ENCODE results near the gene WDR20. TPM values are rescaled to one million over a fixed set of nuclear protein-coding genes. Genes with fewer than 3 reads are reported as not detected.
A peak's percentile ranks its signal among the peaks of the same experiment; 100 is the strongest.
"Not testable (repeated sequence)": the region's sequence is repeated elsewhere in the genome, so short reads cannot be mapped to it uniquely, and the experiment has no call there.

The WDR20 gene
- total RNA-seq, 2 experiments from 2014 or later: 28.3 to 31.9 TPM

DNA sequence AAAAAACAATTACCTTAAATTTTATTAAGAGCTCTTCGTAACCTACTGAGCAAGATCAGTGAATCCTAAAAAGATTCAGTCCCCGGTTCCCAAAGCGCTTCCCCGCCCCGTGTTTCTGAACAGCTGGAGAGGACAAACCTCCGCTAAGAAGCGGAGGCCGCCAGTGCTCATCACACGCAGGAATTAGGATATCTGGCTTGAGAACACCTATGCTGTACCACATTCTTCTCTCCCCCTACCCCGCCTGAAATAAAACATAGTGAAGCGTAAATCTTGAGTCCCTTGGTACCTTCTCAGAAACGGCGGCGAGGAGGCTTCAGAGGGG is 774 bp upstream of the WDR20 start:
- no peak for DNase-seq
- ChIA-PET POLR2A (interaction anchor here (0.9 to 1.5 kb wide), 5 partner anchors 15 to 433 kb away, joined by 3 to 4 read pairs (median 3); no protein-coding TSS in a partner anchor), CTCF (interaction anchor here (1.5 to 2.1 kb wide), 2 partner anchors 42 to 175 kb away, joined by 5 to 6 read pairs; no protein-coding TSS in a partner anchor)
- Mint-ChIP-seq H3K9me3 (no peaks in the 10 kb centered on the region), H3K36me3 (ENCODE audit: low read depth) (peaks cover 6% of the 10 kb centered on the region), H3K27me3 (no peaks in the 10 kb centered on the region), H3K4me1 (peaks cover 23% of the 10 kb centered on the region), H3K27ac (peak overlapping the region; percentile 88), H3K4me3 (peak overlapping the region; percentile 96)

DNA sequence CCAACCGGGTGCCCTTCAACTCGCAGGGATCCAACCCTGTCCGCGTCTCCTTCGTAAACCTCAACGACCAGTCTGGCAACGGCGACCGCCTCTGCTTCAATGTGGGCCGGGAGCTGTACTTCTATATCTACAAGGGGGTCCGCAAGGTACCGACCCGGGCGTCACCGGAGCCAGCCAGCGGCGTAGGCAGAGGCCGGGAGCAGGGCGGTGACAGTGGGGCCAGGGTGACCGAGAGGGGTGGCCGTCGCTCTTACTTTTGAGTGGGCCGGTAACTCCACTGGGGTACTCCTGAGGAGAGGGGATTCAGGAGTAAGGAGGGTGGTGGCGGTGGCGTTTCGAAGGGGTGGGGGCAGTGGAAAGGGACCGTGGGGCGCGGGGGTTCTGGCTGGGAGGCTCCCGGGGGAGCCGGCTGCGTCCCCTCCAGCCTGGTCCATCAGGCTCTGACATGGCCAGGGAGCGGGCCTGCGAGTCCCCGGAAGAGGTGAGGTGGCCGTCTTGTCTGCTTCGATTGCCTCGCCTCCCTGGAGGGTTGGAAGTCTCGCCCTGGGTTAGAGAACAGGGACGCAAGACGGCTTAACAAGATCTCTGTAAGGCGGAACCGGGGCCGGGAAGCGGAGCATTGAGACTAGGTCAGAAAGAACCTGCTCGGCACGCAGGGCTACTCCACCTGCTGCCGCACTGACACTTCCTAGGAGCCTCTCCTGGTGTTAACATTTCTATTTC is 491 bp downstream of the WDR20 start:
- no peaks in the 10 kb centered on the region for H3K9me3 Mint-ChIP-seq
- peak; percentile 52 for DNase-seq
- ChIA-PET POLR2A (interaction anchor here (0.7 to 1.9 kb wide), 9 partner anchors 13 to 428 kb away, joined by 3 to 7 read pairs (median 4); no protein-coding TSS in a partner anchor), CTCF (interaction anchor here (0.7 to 2.1 kb wide), 2 partner anchors 43 to 174 kb away, joined by 3 to 6 read pairs; no protein-coding TSS in a partner anchor)
- peak overlapping the region; percentile 88 for H3K27ac Mint-ChIP-seq
- peak overlapping the region; percentile 96 for H3K4me3 Mint-ChIP-seq
- peaks cover 26% of the 10 kb centered on the region for H3K4me1 Mint-ChIP-seq
- H3K36me3 Mint-ChIP-seq (ENCODE audit: low read depth): peaks cover 3% of the 10 kb centered on the region
- no peaks in the 10 kb centered on the region for H3K27me3 Mint-ChIP-seq

DNA sequence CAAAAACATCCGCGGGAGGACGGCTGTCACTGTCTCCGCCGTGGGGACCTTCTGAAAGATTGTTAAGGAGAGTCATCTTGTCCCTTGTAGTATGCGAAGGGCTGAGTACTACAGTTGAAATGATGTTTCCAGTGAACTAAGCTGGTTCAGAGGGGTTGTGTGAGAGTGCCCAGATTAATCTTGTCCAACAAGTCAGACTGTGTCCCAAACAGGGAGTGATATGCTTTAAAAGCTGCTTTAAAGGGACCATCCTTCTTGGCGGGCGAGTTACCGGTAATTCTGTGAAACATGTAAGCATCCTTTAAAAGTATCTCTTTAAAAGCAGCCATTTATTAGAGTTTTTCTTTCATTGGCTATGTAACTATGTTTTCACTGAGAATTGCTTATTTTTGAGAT is 1.1 kb downstream of the WDR20 start:
- Mint-ChIP-seq H3K27ac (peak overlapping the region; percentile 88), H3K4me1 (peaks cover 29% of the 10 kb centered on the region), H3K9me3 (no peaks in the 10 kb centered on the region), H3K27me3 (no peaks in the 10 kb centered on the region), H3K4me3 (peak overlapping the region; percentile 96), H3K36me3 (ENCODE audit: low read depth) (peaks cover 4% of the 10 kb centered on the region)
- POLR2A ChIA-PET: interaction anchor here (1.9 kb wide), 1 partner anchor 55 kb away, joined by 7 read pairs; no protein-coding TSS in a partner anchor
- CTCF ChIA-PET: no interaction called here
- DNase-seq: no peak

DNA sequence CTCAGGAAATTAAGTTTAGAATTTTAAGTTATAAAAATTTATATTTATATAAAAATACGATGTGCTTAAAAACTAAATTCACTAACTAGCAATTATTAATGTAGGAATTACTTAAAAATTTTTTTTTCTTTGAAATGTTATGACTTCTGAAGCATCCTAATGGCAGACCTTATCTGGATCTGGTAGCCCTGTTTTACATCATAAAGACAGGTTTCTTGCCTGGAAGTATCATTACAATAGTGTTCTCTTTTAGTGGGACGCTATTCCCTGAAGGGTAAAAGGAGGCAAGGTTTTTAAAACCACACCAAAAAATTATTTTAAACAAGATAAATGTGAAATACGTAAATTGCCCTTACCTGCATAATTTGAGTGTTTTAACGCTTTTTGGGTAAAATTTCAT is 2.1 kb downstream of the WDR20 start:
- Mint-ChIP-seq H3K27ac (no peak overlapping the region), H3K9me3 (no peaks in the 10 kb centered on the region), H3K36me3 (ENCODE audit: low read depth) (peaks cover 11% of the 10 kb centered on the region), H3K4me1 (peaks cover 35% of the 10 kb centered on the region), H3K4me3 (no peak overlapping the region), H3K27me3 (no peaks in the 10 kb centered on the region)
- no peak for DNase-seq
- ChIA-PET CTCF (no interaction called here), POLR2A (no interaction called here)

DNA sequence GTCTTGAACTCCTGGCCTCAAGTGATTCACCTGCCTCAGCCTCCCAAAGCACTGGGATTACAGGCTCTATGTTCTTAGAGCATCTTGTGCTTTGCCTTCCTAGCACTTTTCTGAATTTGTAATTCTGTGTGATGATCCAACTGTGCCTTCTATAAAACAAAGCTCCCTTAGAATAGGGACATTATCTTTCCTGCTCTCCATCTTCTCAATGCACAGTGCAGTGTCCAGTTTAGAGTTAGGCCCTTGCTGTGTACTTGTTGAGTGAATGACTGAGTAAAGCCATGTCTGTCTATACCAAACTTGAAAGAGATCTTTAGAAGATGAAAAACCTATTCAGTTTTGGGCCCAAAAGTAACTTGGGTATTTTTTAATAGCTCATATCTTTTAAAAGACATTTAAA is 5.2 kb downstream of the WDR20 start:
- ChIA-PET POLR2A (no interaction called here), CTCF (interaction anchor here (1.1 kb wide), 1 partner anchor 183 kb away, joined by 3 read pairs; no protein-coding TSS in a partner anchor)
- H3K9me3 Mint-ChIP-seq: no peaks in the 10 kb centered on the region
- H3K27ac Mint-ChIP-seq: no peak overlapping the region
- H3K36me3 Mint-ChIP-seq (ENCODE audit: low read depth): peaks cover 16% of the 10 kb centered on the region
- H3K4me1 Mint-ChIP-seq: peaks cover 31% of the 10 kb centered on the region
- H3K4me3 Mint-ChIP-seq: no peak overlapping the region
- H3K27me3 Mint-ChIP-seq: no peaks in the 10 kb centered on the region
- DNase-seq: no peak

DNA sequence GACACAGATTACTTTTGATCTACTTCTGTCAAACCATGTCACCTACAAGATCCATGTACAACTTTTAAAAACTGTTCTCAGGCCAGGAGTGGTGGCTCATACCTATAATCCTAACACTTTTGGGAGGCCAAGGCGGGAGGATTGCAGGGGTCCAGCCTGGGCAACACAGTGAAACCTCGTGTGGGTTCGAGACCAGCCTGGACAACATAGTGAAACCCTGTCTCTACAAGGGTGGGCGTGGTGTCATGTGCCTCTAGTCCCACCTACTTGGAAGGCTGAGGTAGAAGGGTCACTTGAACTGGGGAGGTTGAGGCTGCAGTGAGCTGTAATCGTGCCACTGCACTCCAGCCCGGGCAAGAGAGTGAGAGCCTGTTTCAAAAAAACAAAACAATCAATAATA is 5.7 kb downstream of the WDR20 start:
- H3K27ac Mint-ChIP-seq: no peak overlapping the region
- H3K4me1 Mint-ChIP-seq: peaks cover 31% of the 10 kb centered on the region
- H3K9me3 Mint-ChIP-seq: no peaks in the 10 kb centered on the region
- DNase-seq: no peak
- no peak overlapping the region for H3K4me3 Mint-ChIP-seq
- no peaks in the 10 kb centered on the region for H3K27me3 Mint-ChIP-seq
- CTCF ChIA-PET: no interaction called here
- POLR2A ChIA-PET: no interaction called here
- H3K36me3 Mint-ChIP-seq (ENCODE audit: low read depth): peaks cover 16% of the 10 kb centered on the region

DNA sequence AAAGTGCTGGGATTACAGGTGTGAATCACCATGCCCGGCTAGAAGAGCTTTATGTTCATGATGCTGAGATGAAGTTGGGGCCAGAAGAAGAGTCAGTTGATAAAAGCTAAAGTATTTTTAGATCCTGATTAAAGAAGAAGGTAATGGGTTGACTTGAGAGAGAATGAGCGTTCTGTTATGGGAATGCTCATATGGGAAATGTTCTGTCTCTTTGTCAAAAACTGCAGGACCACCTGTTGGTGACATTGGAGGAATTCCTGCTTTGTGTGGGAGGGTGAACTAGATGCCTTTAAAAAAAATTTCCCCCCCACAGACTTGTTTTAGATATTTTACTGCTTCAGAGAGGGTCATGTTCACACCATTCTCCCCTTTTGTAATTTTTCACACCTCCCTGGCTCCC is 6.7 kb downstream of the WDR20 start:
- H3K27me3 Mint-ChIP-seq: no peaks in the 10 kb centered on the region
- no peak overlapping the region for H3K27ac Mint-ChIP-seq
- POLR2A ChIA-PET: no interaction called here
- CTCF ChIA-PET: no interaction called here
- no peak for DNase-seq
- H3K9me3 Mint-ChIP-seq: no peaks in the 10 kb centered on the region
- H3K36me3 Mint-ChIP-seq (ENCODE audit: low read depth): peaks cover 26% of the 10 kb centered on the region
- peaks cover 22% of the 10 kb centered on the region for H3K4me1 Mint-ChIP-seq
- no peak overlapping the region for H3K4me3 Mint-ChIP-seq

DNA sequence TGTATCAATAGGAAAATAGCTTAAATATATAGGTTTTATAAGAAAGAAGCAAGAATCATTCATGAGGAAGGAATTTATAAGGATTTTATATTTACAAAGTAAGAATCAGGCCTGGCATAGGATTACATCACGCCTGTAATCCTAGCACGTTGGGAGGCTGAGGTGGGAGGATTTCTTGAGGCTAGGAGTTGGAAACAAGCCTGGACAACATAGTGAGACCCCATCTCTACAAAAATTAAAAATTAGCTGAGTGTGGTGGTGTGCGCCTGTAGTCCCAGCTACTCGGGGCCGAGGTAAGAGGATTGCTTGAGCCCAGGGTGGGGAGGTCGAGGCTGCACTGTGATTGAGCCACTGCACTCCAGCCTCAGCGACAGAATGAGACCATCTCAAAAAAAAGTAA is 10.4 kb downstream of the WDR20 start:
- Mint-ChIP-seq H3K36me3 (ENCODE audit: low read depth) (peaks cover 44% of the 10 kb centered on the region), H3K27me3 (no peaks in the 10 kb centered on the region), H3K9me3 (peaks cover 5% of the 10 kb centered on the region), H3K4me3 (no peak overlapping the region), H3K27ac (no peak overlapping the region), H3K4me1 (peaks cover 17% of the 10 kb centered on the region)
- no peak for DNase-seq
- ChIA-PET CTCF (no interaction called here), POLR2A (no interaction called here)

DNA sequence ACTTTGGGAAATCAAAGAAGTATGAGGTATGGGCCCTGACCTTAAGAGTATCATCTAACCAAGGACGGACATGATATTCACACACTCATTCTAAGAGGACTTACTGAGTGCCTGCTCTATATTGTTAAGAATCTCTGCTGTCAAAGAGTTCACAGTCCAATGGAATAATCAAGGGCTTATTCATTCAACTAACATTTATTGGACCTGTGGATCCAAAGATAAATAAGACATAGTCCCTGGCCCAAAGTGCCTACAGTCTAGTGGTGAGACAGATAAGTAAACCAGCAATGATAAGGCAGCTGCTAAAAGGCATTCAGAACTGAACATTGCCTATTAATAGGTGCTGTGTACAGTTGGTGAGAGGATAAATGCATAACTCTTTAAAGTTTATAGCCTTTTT is 11.0 kb downstream of the WDR20 start:
- POLR2A ChIA-PET: interaction anchor here (1.0 kb wide), 1 partner anchor 11 kb away, joined by 3 read pairs; no protein-coding TSS in a partner anchor
- DNase-seq: no peak
- Mint-ChIP-seq H3K4me1 (peaks cover 16% of the 10 kb centered on the region), H3K9me3 (peaks cover 5% of the 10 kb centered on the region), H3K27ac (no peak overlapping the region), H3K27me3 (no peaks in the 10 kb centered on the region), H3K36me3 (ENCODE audit: low read depth) (peaks cover 43% of the 10 kb centered on the region), H3K4me3 (no peak overlapping the region)
- CTCF ChIA-PET: interaction anchor here (0.7 kb wide), 1 partner anchor 183 kb away, joined by 4 read pairs; no protein-coding TSS in a partner anchor

DNA sequence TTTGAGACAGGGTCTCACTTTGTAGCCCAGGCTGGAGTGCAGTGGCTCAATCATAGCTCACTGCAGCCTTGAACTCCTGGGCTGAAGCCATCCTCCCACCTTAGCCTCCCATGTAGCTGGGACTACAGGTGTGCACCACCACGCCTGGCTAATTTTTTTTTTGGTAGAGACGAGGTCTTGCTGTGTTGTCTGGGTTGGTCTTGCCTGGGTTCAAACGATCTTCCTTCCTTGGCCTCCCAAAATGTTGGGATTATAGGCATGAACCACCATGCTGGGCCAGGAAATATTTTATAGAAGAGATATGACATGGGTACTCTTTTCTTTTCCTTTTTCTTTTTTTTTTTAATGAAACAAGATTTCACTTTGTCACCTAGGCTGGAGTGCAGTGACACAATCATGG is 11.7 kb downstream of the WDR20 start:
- not testable (repeated sequence) for DNase-seq, H3K9me3 Mint-ChIP-seq, H3K4me3 Mint-ChIP-seq, H3K27me3 Mint-ChIP-seq, H3K27ac Mint-ChIP-seq
- H3K36me3 Mint-ChIP-seq (ENCODE audit: low read depth): peaks cover 38% of the 10 kb centered on the region
- peaks cover 13% of the 10 kb centered on the region for H3K4me1 Mint-ChIP-seq
- ChIA-PET CTCF (interaction anchor here (0.7 kb wide), 1 partner anchor 184 kb away, joined by 4 read pairs; no protein-coding TSS in a partner anchor), POLR2A (interaction anchor here (1.0 kb wide), 1 partner anchor 10 kb away, joined by 3 read pairs; no protein-coding TSS in a partner anchor)

DNA sequence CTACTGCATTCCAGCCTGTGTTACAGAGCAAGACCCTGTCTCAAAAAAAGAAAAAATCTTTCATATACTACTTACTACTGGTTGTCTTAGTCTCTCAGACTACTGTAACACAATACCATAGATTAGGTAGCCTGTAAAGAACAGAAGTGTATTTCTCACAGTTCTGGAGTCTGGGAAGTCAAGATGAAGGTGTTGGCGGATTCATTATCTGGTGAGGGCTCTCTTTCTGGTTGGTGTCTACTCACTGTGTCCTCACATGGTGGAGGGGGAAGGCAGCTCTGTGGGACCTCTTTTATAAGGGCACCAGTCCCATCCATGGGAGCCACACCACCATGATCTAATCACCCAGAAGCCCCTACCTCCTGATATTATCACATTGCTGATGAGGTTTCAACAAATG is 14.4 kb downstream of the WDR20 start:
- peaks cover 31% of the 10 kb centered on the region for H3K36me3 Mint-ChIP-seq (ENCODE audit: low read depth)
- H3K4me1 Mint-ChIP-seq: peaks cover 8% of the 10 kb centered on the region
- CTCF ChIA-PET: interaction anchor here (1.0 kb wide), 1 partner anchor 10 kb away, joined by 4 read pairs; no protein-coding TSS in a partner anchor
- H3K4me3 Mint-ChIP-seq: no peak overlapping the region
- H3K27me3 Mint-ChIP-seq: no peaks in the 10 kb centered on the region
- POLR2A ChIA-PET: interaction anchor here (1.4 kb wide), 1 partner anchor 15 kb away, joined by 3 read pairs; the partner anchor contains the start of gene WDR20
- DNase-seq: no peak
- peaks cover 5% of the 10 kb centered on the region for H3K9me3 Mint-ChIP-seq
- no peak overlapping the region for H3K27ac Mint-ChIP-seq

DNA sequence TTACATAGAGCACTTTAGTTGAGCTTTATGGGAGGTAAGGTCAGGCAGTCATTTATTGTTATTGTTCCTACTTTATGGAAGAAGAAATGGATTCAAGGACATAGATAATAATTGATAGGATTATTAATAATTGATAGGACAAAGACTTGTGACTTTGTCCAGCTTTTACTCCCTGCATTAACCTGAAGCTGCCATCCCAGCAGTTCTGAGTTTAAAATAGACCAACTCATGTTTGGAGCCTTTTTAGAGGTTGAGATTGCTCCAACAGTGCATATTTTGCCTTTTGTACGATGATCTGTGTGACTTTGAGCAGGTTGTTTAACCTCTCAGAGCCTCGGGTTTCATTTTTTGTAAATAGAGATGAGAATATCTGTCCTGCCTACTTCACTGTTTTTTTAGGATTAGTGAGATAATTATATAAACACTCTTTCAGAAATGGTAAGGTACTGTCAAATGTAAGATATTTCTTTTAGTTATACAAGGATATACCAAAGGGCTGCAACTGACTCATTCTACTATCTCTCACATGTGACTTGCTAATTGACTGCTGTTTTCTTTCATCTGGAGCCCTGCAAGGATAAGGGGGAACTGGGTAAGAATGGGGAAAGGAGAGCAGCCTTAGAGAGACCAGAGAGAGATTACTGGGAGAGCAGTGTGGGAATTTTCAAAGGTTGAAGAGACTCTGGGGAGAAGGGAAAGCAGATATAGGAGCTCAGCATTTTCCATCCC is 15.3 kb downstream of the WDR20 start:
- ChIA-PET CTCF (interaction anchor here (1.0 kb wide), 1 partner anchor 9 kb away, joined by 4 read pairs; no protein-coding TSS in a partner anchor), POLR2A (no interaction called here)
- no peak overlapping the region for H3K27ac Mint-ChIP-seq
- no peak for DNase-seq
- H3K9me3 Mint-ChIP-seq: peaks cover 5% of the 10 kb centered on the region
- no peaks in the 10 kb centered on the region for H3K27me3 Mint-ChIP-seq
- H3K4me3 Mint-ChIP-seq: no peak overlapping the region
- peaks cover 8% of the 10 kb centered on the region for H3K4me1 Mint-ChIP-seq
- H3K36me3 Mint-ChIP-seq (ENCODE audit: low read depth): peaks cover 31% of the 10 kb centered on the region

DNA sequence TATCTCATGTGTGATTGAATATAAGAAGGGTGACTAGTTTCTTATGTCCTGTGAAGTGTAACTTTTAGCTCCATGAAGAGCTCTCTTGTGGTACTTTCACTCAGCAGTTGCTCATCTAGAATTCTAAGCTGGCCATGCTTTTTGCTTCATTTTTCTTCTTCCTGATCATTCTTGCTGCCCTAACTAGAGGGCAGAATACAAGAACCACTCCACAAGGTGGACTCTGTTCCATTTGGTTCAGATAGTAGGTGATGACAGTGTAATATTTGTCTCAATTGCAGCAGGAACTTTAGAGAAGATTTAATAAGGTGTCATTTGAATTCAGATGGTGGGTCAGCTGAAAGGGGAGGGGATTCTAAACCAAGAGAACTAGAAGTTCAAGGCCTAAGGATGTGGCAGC is 17.6 kb downstream of the WDR20 start:
- DNase-seq: no peak
- Mint-ChIP-seq H3K4me3 (no peak overlapping the region), H3K36me3 (ENCODE audit: low read depth) (peaks cover 18% of the 10 kb centered on the region), H3K27me3 (no peaks in the 10 kb centered on the region), H3K9me3 (peaks cover 3% of the 10 kb centered on the region), H3K27ac (no peak overlapping the region), H3K4me1 (peaks cover 8% of the 10 kb centered on the region)
- CTCF ChIA-PET: no interaction called here
- POLR2A ChIA-PET: interaction anchor here (1.4 kb wide), 1 partner anchor 24 kb away, joined by 3 read pairs; no protein-coding TSS in a partner anchor

All from activated CD4-positive, alpha-beta memory T cell treated with anti-CD3 and anti-CD28 coated beads, Interleukin-2, amount 10 ng/mL, durations not matched to agents 7 days and 5 days (primary cell).